K562 (cell line): Measurements from ENCODE around the gene FOXR2. TPM values are rescaled to one million over a fixed set of nuclear protein-coding genes. Genes with fewer than 3 reads are reported as not detected.

ENCODE experiments used
- ATAC-seq: fragments of 200-7000 bp; cut with Tn5 transposase; 3 replicates; pipeline ENCODE4 v1.9.1; 2020; ENCODE audit warnings: moderate library complexity
- BruUV-seq: library from RNA; stranded (reverse); fragments of 400-500 nt; replicated peaks from 2 replicates; lab custom pipeline; 2021; lab: Mats Ljungman, UMichigan
- CTCF ChIA-PET: fragments of 300-600 bp; formaldehyde crosslinking; extraction: SDS; loops from one replicate; lab custom pipeline; 2021; ENCODE audit warnings: low intra/inter-chr PET ratio; lab: Yijun Ruan, JAX
- POLR2A ChIA-PET: fragments of 300-600, 350-650 bp; sonication (Branson Sonifier 250); formaldehyde crosslinking; extraction: SDS; loops from one replicate; lab custom pipeline; 2021; ENCODE audit warnings: antibody characterized with exemption, inconsistent platforms; lab: Yijun Ruan, JAX
- DNase-seq, 4 experiments: peaks; one replicate each; pipeline versions ENCODE4 v3.0.0 to v3.0.0-alpha.2; 2011 to 2018; ENCODE audit warnings: low spot score in 3 of 4, mixed read lengths in 3 of 4; ENCODE audit errors: extremely low read depth in 1 of 4
- FAIRE-seq: peaks from 2 replicates; lab custom pipeline; 2011; peaks lifted over from hg19 to GRCh38; lab: Jason Lieb, UNC
- H2AFZ ChIP-seq: 2 replicates; pipeline ENCODE4 v1.6.0; 2011; ENCODE audit warnings: low read depth, low read length, control low read depth, inconsistent platforms
- H3K27ac ChIP-seq: fragments of 200-600 bp; 3 replicates; pipeline ENCODE4 v1.8.0; 2011; ENCODE audit warnings: low read depth, mild to moderate bottlenecking, control low read depth, inconsistent platforms, low read length, moderate library complexity, mixed read lengths; ENCODE audit errors: extremely low read depth
- H3K27me3 ChIP-seq, 2 experiments: fragments of 300-600 bp in 1 of 2; 2 replicates in 1 of 2; 3 replicates in 1 of 2; pipeline versions ENCODE4 v1.6.0 to v1.8.0; 2011; ENCODE audit warnings: inconsistent platforms in 2 of 2, low read length in 2 of 2, mild to moderate bottlenecking in 1 of 2, mixed read lengths in 1 of 2, moderate library complexity in 1 of 2; ENCODE audit not compliant: control insufficient read depth in 2 of 2, insufficient read depth in 2 of 2
- H3K36me3 ChIP-seq: fragments of 300-600 bp; 3 replicates; pipeline ENCODE4 v1.8.0; 2011; ENCODE audit warnings: mild to moderate bottlenecking, low read length, inconsistent platforms; ENCODE audit not compliant: control insufficient read depth, insufficient read depth
- H3K4me1 ChIP-seq, 2 experiments: fragments of 200-600 bp in 1 of 2; replicated peaks in 1 of 2; 2 replicates in 1 of 2; 3 replicates in 1 of 2; pipeline versions ENCODE4 v1.5.1 to v1.8.0; 2011; ENCODE audit warnings: inconsistent platforms in 2 of 2, low read length in 2 of 2, mild to moderate bottlenecking in 1 of 2, mixed read lengths in 1 of 2, moderate library complexity in 1 of 2; ENCODE audit not compliant: control insufficient read depth in 2 of 2, insufficient read depth in 2 of 2
- H3K4me2 ChIP-seq: 2 replicates; pipeline ENCODE4 v1.6.1; 2011; ENCODE audit warnings: low read length, control low read depth, inconsistent platforms, mixed read lengths; ENCODE audit not compliant: insufficient read depth
- H3K4me3 ChIP-seq: fragments of 200-600 bp; sonication (generic), shearing (Covaris generic); 2 replicates; pipeline ENCODE4 v1.5.1; 2016; ENCODE audit warnings: control low read depth, inconsistent platforms
- H3K79me2 ChIP-seq: fragments of 200-600 bp; 3 replicates; pipeline ENCODE4 v1.8.0; 2011; ENCODE audit warnings: low read length, inconsistent platforms; ENCODE audit not compliant: control insufficient read depth, insufficient read depth
- H3K9ac ChIP-seq, 2 experiments: 2 replicates each; pipeline versions ENCODE4 v1.6.0 to v1.6.1; 2011; ENCODE audit warnings: low read depth in 2 of 2, low read length in 2 of 2, control low read depth in 1 of 2, inconsistent platforms in 1 of 2, mild to moderate bottlenecking in 1 of 2, mixed read lengths in 1 of 2; ENCODE audit not compliant: insufficient read depth in 1 of 2
- H3K9me1 ChIP-seq: one replicate; pipeline ENCODE4 v1.6.0; 2011; ENCODE audit warnings: inconsistent platforms, mild to moderate bottlenecking, low read length, moderate library complexity; ENCODE audit not compliant: control insufficient read depth, insufficient read depth
- H3K9me3 ChIP-seq: replicated peaks from 2 replicates; pipeline ENCODE4 v1.5.1; 2011; ENCODE audit warnings: low read depth, low read length, inconsistent platforms; ENCODE audit not compliant: control insufficient read depth, insufficient read depth
- H4K20me1 ChIP-seq: replicated peaks from 2 replicates; pipeline ENCODE4 v1.6.1; 2011; ENCODE audit warnings: low read length, inconsistent platforms, mixed read lengths; ENCODE audit not compliant: control insufficient read depth, insufficient read depth
- ARID1B ChIP-seq: fragments of 450-650 bp; IDR thresholded peaks from 2 replicates; pipeline ENCODE4 v1.6.1; 2016; ENCODE audit warnings: antibody characterized with exemption, mild to moderate bottlenecking, inconsistent platforms
- CHD2 ChIP-seq: IDR thresholded peaks from 2 replicates; pipeline ENCODE4 v1.6.1; 2011; ENCODE audit warnings: low read depth, low read length
- IFI16 ChIP-seq: fragments of 250-450 bp; sonication (Bioruptor Pico); IDR thresholded peaks from 2 replicates; pipeline ENCODE4 v2.1.2; 2022; ENCODE audit warnings: mild to moderate bottlenecking, inconsistent platforms
- MECOM ChIP-seq: fragments of 250-450 bp; sonication (Bioruptor Pico); IDR thresholded peaks from 2 replicates; pipeline ENCODE4 v1.8.0; 2022; ENCODE audit warnings: inconsistent platforms
- NFRKB ChIP-seq: fragments of 450-650 bp; IDR thresholded peaks from 2 replicates; pipeline ENCODE4 v1.6.1; 2016; ENCODE audit warnings: low read depth
- PPARD ChIP-seq: fragments of 250-450 bp; sonication (Bioruptor Pico); IDR thresholded peaks from 2 replicates; pipeline ENCODE4 v1.8.0; 2022; ENCODE audit warnings: inconsistent platforms, mild to moderate bottlenecking, moderate library complexity
- SMAD4 ChIP-seq: fragments of 250-450 bp; sonication (Bioruptor Pico); conservative IDR thresholded peaks from 2 replicates; pipeline ENCODE4 v1.8.0; 2021; ENCODE audit warnings: inconsistent platforms, mild to moderate bottlenecking, moderate library complexity
- SRSF7 ChIP-seq: fragments of 200-400 bp; formaldehyde crosslinking; optimal IDR thresholded peaks from 2 replicates; pipeline ENCODE3; 2017; ENCODE audit warnings: mild to moderate bottlenecking, low read depth, low read length
- TCF3 ChIP-seq: sonication (generic); formaldehyde crosslinking; IDR thresholded peaks from 2 replicates; pipeline ENCODE4 v1.4.0; 2020; ENCODE audit warnings: mild to moderate bottlenecking, missing genetic modification reagents
- ZFP30 ChIP-seq: fragments of 250-450 bp; sonication (Bioruptor Pico); IDR thresholded peaks from 2 replicates; pipeline ENCODE4 v1.8.0; 2022; ENCODE audit warnings: moderate library complexity, mild to moderate bottlenecking, inconsistent platforms, borderline replicate concordance
- ZSCAN29 ChIP-seq: fragments of 450-650 bp; IDR thresholded peaks from 2 replicates; pipeline ENCODE4 v1.6.1; 2017
- WGBS: fragments of 100-300 bp; shearing (Covaris generic); methylation state at CpG from one replicate; pipeline ENCODE4 v1.1.6; 2016; ENCODE audit warnings: low coverage, mixed read lengths; ENCODE audit not compliant: insufficient coverage; ENCODE audit errors: missing lambda C conversion rate; 5-methylcytosine and 5-hydroxymethylcytosine counted together
- in situ Hi-C: fragments of 300-500 bp; cut with MboI; formaldehyde crosslinking; loops from 4 replicates; pipeline ENCODE4 v1.15.0; 2018; ENCODE audit warnings: inconsistent platforms, mixed read lengths
- intact Hi-C: fragments of 100-400 bp; cut with micrococcal nuclease; formaldehyde crosslinking; loops from 2 replicates; pipeline ENCODE4 v1.14.2; 2022
- polyA plus RNA-seq, 8 experiments: library from polyadenylated mRNA; depleted of rRNA in 4 of 8; stranded (reverse) in 5 of 8; unstranded in 3 of 8; fragments of >200 nt; fragmentation: Nextera tagmentation in 2 of 8; fragmentation: Illumina TruSeq in 1 of 8; extraction: Ambion mirVana in 2 of 8; extraction: Trizol in 1 of 8; gene quantifications; 2 replicates each; pipeline versions ENCODE4 v1.2.1 to v1.2.3, GENCODE V29; 2011 to 2014; ENCODE audit warnings: inconsistent platforms in 1 of 8, missing spikeins in 1 of 8
- total RNA-seq, 7 experiments: library from RNA; depleted of rRNA in 6 of 7; stranded (reverse); fragments of >200 nt in 6 of 7; fragmentation: Illumina TruSeq in 2 of 7; extraction: Trizol in 2 of 7; gene quantifications; 2 replicates each; pipeline versions ENCODE4 v1.2.1 to v1.2.3, GENCODE V29; 2011 to 2021; ENCODE audit warnings: low replicate concordance in 1 of 7
- TF ChIP-seq, protein P1 (sequence below): fragments of 450-650 bp; IDR thresholded peaks from 2 replicates; pipeline ENCODE4 v1.6.1; 2016; ENCODE audit warnings: antibody characterized with exemption
- TF ChIP-seq, protein P2 (sequence below): sonication (generic); formaldehyde crosslinking; IDR thresholded peaks from 2 replicates; pipeline ENCODE4 v1.8.0; 2022; ENCODE audit warnings: missing genetic modification reagents, mild to moderate bottlenecking, borderline replicate concordance
- TF ChIP-seq, protein P3 (sequence below): fragments of 450-650 bp; IDR thresholded peaks from 2 replicates; pipeline ENCODE4 v1.6.1; 2017; ENCODE audit warnings: antibody characterized with exemption
- TF ChIP-seq, protein P4 (sequence below): fragments of 250-450 bp; sonication (Bioruptor Pico); IDR thresholded peaks from 2 replicates; pipeline ENCODE4 v1.8.0; 2021; ENCODE audit warnings: moderate library complexity, mild to moderate bottlenecking, inconsistent platforms
- TF ChIP-seq, protein P5 (sequence below): fragments of 450-650 bp; IDR thresholded peaks from 2 replicates; pipeline ENCODE4 v1.6.1; 2016; ENCODE audit warnings: borderline replicate concordance

The FOXR2 gene
- total and polyA plus RNA-seq, 9 of the 15 experiments (the other 6 are each of a cell fraction or from before 2014, with no cell fraction given), result 0.03 to 0.40 (median 0.25) TPM; not detected in 2

DNA sequence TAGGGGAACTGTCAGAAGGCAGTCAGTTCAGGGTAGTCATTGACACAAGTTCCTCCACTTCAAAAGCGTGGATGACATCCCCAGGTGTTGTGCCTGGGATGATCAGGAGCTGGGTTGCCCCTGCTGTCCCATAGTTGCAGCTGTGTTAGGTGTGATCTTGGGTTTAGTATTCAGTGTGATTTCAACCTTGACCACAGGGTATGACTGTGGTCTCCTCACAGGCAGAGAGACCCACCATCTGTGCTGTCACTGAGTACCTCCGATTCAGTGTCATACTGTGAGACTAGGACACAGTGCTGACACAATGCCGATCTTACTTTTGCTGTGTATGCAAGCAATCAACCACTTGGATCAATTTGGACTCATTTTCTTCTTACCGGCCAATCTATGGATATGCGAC is 25.2 kb downstream of the FOXR2 start:
- CTCF ChIA-PET, result no interaction called here
- Histone ChIP-seq H3K9ac (no peak overlapping the region), H3K36me3 (no peaks in the 10 kb centered on the region), H3K4me1 (no peaks in the 10 kb centered on the region), H3K4me2 (no peak overlapping the region), H3K9me1 (no peaks in the 10 kb centered on the region), H3K27me3 (no peaks in the 10 kb centered on the region), H3K9me3 (no peaks in the 10 kb centered on the region), H3K79me2 (no peaks in the 10 kb centered on the region), H3K4me3 (no peak overlapping the region), H3K27ac (no peak overlapping the region), H4K20me1 (no peaks in the 10 kb centered on the region), H2AFZ (no peak overlapping the region)
- POLR2A ChIA-PET, result no interaction called here
- FAIRE-seq (no peak), ATAC-seq (no peak), DNase-seq (no peak)
- WGBS, result 0% methylated on average over 4 of the region's 5 CpGs
- in situ Hi-C loops, result no loop called here
- intact Hi-C loops, result no loop called here
- BruUV-seq, result no TSS peak
- TF ChIP-seq CHD2, result no peak
- TF ChIP-seq MECOM (CRISPR knock-in tag), result no peak
- TF ChIP-seq PPARD (CRISPR knock-in tag), result no peak
- TF ChIP-seq ZSCAN29, result no peak
- TF ChIP-seq NFRKB, result no peak
- TF ChIP-seq, protein P1, sequence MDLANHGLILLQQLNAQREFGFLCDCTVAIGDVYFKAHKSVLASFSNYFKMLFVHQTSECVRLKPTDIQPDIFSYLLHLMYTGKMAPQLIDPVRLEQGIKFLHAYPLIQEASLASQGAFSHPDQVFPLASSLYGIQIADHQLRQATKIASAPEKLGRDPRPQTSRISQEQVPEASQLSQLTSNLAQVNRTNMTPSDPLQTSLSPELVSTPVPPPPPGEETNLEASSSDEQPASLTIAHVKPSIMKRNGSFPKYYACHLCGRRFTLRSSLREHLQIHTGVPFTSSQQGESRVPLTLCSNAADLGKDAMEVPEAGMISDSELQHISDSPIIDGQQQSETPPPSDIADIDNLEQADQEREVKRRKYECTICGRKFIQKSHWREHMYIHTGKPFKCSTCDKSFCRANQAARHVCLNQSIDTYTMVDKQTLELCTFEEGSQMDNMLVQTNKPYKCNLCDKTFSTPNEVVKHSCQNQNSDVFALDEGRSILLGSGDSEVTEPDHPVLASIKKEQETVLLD, result no peak
- no peak for TF ChIP-seq IFI16
- TF ChIP-seq, protein P2, sequence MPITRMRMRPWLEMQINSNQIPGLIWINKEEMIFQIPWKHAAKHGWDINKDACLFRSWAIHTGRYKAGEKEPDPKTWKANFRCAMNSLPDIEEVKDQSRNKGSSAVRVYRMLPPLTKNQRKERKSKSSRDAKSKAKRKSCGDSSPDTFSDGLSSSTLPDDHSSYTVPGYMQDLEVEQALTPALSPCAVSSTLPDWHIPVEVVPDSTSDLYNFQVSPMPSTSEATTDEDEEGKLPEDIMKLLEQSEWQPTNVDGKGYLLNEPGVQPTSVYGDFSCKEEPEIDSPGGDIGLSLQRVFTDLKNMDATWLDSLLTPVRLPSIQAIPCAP, result no peak
- TF ChIP-seq, protein P3, sequence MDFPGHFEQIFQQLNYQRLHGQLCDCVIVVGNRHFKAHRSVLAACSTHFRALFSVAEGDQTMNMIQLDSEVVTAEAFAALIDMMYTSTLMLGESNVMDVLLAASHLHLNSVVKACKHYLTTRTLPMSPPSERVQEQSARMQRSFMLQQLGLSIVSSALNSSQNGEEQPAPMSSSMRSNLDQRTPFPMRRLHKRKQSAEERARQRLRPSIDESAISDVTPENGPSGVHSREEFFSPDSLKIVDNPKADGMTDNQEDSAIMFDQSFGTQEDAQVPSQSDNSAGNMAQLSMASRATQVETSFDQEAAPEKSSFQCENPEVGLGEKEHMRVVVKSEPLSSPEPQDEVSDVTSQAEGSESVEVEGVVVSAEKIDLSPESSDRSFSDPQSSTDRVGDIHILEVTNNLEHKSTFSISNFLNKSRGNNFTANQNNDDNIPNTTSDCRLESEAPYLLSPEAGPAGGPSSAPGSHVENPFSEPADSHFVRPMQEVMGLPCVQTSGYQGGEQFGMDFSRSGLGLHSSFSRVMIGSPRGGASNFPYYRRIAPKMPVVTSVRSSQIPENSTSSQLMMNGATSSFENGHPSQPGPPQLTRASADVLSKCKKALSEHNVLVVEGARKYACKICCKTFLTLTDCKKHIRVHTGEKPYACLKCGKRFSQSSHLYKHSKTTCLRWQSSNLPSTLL, result no peak
- TF ChIP-seq, protein P4, sequence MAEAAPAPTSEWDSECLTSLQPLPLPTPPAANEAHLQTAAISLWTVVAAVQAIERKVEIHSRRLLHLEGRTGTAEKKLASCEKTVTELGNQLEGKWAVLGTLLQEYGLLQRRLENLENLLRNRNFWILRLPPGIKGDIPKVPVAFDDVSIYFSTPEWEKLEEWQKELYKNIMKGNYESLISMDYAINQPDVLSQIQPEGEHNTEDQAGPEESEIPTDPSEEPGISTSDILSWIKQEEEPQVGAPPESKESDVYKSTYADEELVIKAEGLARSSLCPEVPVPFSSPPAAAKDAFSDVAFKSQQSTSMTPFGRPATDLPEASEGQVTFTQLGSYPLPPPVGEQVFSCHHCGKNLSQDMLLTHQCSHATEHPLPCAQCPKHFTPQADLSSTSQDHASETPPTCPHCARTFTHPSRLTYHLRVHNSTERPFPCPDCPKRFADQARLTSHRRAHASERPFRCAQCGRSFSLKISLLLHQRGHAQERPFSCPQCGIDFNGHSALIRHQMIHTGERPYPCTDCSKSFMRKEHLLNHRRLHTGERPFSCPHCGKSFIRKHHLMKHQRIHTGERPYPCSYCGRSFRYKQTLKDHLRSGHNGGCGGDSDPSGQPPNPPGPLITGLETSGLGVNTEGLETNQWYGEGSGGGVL (CRISPR knock-in tag), result no peak
- TF ChIP-seq SRSF7, result no peak
- TF ChIP-seq ZFP30 (CRISPR knock-in tag), result no peak
- no peak for TF ChIP-seq SMAD4 (CRISPR knock-in tag)
- TF ChIP-seq TCF3 (CRISPR knock-in tag), result no peak
- no peak for TF ChIP-seq ARID1B
- TF ChIP-seq, protein P5, sequence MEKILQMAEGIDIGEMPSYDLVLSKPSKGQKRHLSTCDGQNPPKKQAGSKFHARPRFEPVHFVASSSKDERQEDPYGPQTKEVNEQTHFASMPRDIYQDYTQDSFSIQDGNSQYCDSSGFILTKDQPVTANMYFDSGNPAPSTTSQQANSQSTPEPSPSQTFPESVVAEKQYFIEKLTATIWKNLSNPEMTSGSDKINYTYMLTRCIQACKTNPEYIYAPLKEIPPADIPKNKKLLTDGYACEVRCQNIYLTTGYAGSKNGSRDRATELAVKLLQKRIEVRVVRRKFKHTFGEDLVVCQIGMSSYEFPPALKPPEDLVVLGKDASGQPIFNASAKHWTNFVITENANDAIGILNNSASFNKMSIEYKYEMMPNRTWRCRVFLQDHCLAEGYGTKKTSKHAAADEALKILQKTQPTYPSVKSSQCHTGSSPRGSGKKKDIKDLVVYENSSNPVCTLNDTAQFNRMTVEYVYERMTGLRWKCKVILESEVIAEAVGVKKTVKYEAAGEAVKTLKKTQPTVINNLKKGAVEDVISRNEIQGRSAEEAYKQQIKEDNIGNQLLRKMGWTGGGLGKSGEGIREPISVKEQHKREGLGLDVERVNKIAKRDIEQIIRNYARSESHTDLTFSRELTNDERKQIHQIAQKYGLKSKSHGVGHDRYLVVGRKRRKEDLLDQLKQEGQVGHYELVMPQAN, result no peak
